Stimulated activated CD8-positive, alpha-beta memory T cell treated with anti-CD3 and anti-CD28 coated beads, Interleukin-4, amount 100 ng/mL, for 1 hour (primary cell): Measurements from ENCODE around the gene DQX1.
"Not testable (repeated sequence)": the region's sequence is repeated elsewhere in the genome, so short reads cannot be mapped to it uniquely, and the experiment has no call there.

Experiments
- DNase-seq, 2 donors: peaks; one replicate each; pipeline ENCODE4 v3.0.0-alpha.2; 2020; ENCODE audit warnings: low read depth in 2 of 2, low spot score in 1 of 2

The DQX1 gene

GRCh38 chr2:74497777-74498499 is 28.1 kb downstream of the DQX1 start:
- no peak for DNase-seq

DNA sequence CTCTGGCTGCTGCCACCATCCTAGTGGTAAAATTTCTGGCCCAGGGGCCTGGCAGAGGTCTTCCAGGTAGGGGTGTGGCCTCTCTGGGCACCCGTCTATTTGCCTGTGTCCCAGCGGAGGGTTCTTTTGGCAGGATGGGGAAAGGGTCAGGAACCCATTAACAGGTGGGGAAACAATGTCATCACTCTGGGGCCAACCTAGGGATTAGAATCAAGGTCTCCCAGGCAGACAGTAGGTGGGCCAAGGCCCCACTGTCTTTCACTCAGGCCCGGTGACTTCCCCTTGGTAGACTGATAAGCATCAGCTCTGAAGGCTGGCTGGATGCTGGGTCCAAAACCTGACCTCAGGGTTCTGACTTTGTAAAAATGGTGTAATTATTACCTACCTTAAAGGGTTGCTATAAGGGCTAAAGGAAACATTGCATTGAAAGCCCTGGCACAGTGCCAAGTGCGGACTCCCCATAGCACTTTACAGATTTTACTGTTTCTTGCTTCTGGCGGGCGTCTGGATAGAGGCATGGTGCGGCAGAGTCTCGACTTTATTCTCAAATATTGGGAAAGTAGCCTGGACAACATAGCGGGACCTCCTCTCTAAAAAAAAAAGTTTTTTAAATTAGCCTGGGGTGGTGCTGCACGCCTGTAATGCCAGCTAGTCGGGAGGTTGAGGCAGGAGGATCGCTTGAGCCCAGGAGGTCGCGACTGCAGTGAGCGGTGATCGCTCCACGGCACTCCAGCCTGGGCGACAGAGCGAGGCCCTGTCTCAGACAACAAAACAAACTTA is 28.8 kb downstream of the DQX1 start:
- DNase-seq = no peak

DNA sequence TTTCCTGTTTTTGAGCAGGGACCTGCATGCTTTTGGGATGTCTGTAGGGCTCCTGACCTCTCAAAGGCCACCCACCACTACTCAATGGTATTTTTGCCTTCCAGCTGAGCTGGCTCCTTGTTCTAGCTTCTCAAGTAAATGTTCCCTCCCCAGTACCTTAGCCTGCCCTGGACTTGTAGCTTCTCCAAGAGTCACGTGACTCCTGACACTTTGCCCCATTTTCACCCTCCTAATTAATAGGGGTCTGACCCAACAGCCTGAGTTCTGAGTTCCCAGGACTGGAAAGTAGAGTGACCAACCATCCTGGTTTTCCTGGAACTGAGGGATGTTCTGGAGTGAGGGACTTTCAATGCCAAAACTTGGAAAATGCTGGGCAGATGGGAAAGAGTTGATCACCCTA is 30.6 kb downstream of the DQX1 start:
- no peak for DNase-seq

DNA sequence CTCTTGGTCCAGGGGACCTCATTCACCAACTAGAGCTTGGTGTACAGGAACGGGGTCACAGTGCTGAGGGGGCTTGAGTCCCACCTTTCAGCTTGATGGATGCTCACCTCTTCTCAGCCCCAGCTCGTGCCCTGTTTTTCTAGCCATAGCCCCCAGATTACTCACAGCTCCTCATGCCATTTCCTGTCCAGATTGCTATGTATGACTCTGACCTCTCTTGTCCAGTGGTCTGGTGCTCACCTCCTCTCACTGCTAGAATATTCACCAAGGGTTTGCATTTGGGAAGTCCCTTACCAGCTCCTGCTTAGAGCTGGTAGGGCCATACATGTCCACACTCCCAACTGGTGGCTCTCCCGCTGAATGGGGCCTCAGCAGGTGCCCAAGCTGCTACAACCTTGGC is 32.5 kb downstream of the DQX1 start:
- no peak for DNase-seq

DNA sequence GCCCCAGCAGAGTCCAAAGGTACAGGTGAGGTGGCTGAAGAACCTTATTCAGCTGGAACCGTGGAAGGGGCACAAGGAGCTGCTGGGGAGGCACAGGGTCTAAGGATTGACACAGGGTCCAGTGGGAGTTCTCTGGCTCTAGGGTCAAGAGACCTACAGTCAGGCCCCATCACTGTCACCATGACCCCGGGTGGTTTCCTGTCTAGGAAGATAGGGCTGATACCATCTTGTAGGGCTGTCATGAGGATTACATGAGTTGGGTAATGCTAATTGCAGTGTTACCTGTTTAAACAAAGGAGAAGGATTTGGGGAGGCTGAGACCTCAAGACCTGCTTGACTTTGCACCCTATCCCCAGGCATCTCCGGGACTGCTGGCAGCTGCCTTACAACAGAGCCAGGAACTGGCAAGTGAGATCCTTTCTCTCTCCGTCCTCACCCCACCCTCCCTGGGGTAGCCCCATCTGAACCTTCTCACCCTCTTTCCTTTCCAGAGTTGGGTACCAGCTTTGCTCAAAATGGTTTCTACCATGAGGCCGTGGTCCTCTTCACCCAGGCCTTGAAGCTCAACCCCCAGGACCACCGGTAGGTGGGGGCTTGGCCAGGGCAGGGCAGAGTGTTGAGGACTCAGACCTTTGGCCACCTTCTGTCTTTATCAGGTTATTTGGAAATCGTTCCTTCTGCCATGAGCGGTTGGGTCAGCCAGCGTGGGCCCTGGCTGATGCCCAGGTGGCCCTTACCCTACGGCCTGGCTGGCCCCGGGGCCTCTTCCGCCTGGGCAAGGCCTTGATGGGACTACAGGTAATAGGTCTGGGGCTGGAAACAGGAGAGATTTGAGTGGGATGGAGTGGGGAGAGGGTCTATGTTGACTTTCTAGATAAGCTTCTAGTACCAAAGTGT is 34.1 kb downstream of the DQX1 start:
- DNase-seq = no peak

GRCh38 chr2:74489906-74490305 is 36.1 kb downstream of the DQX1 start:
- no peak for DNase-seq

GRCh38 chr2:74488643-74489481 is 37.2 kb downstream of the DQX1 start:
- DNase-seq = no peak

- no peak for DNase-seq
Measured at GRCh38 chr2:74486141-74486540, 39.9 kb downstream of the DQX1 start.

GRCh38 chr2:74483675-74484164 is 42.3 kb downstream of the DQX1 start:
- DNase-seq = not testable (repeated sequence)

DNA sequence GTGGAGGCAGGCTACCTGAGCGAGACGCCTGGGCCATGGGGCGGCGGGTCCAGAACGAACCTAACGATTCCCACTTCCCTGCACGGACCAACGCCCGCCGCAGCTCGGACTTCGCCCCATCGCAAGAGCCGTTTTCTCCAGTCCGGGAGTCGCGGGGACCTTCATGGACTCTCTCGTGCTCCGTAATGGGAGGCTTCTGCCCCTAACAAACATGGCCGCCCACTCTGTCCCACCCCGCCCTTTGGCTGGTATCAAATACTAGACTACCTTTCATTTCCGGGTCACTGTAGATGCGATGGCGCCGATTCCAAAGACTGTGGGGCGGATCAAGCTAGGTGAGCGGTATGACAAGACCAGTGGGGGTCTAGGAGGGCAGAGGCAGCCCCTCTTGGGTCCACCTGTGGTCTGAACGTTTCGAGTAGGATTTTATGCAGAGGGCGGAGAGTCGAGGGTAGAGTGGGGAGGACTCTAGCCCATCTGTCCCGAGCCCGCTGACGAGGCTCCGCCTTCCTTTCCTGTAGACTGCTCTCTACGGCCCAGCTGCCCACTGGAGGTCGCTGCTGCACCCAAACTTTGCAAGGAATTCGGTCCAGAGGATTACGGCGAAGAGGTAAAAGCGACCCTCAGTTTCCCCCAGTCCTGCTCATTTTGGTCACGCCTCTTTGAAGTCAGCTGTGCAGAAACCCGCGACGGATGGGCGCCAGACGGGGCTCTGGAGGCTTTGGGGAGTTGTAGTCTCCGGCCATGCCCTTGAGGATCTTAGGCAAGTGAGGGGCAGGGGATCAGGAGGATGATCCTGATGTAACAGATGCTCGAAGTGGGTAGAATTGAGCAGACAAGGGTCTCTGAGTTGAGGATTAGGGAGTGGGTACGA is 43.0 kb downstream of the DQX1 start, which contains the start of the genes CCDC142 and TTC31:
CCDC142 (minus strand) TSS at position 198 of the 874 bp plus-strand sequence; CDS start at position 37, 161 bp downstream.
TTC31 (plus strand) TSS at position 281 of the 874 bp plus-strand sequence; CDS start at position 296, 15 bp downstream.
- DNase-seq = peak; percentile 82 to 86

- no peak for DNase-seq
Measured at GRCh38 chr2:74481961-74482800, 43.9 kb downstream of the DQX1 start.

- DNase-seq = no peak
Measured at GRCh38 chr2:74481431-74481830, 44.6 kb downstream of the DQX1 start.

DNA sequence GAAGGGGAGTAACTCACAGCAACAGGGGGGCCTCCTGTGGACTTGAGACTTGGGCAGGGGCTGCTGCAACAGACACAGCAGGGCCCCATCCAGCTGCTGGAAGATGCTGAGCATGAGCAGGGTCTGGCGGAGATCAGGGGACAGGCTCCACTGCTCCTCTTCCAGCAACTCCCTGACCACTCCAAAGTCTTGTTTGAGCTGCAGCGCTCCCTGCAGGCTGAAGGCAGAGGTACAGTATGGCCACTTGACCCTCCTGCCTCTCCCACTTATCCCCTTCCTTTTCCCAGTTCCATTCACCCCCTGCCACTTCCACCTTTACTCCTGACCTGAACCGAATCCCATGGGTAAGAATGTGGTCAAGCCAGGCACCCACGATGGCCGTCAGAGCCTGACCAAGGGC is 51.1 kb downstream of the DQX1 start:
- DNase-seq = no peak

DNA sequence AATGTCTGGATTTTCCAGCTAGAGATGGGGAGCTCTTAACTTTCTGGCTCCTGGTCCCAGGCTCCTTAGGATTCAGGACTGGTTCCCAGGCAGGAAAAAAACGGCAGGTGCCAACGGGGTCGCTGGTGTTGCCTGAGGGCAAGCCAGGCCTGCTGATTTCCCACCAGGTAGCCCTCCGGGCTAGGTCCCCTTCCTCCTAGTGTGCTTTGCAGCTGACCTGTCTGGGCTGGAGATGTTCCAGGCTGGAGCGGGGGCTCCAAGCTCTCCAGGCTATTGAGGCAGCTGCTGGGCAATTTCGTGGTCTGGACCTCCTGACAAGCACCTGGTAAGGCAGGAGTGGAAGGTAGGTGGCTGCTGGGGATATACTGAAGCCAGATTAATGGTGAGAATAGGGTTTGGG is 51.5 kb downstream of the DQX1 start:
- DNase-seq = no peak

GRCh38 chr2:74472945-74473258 is 53.1 kb downstream of the DQX1 start:
- DNase-seq = no peak

DNA sequence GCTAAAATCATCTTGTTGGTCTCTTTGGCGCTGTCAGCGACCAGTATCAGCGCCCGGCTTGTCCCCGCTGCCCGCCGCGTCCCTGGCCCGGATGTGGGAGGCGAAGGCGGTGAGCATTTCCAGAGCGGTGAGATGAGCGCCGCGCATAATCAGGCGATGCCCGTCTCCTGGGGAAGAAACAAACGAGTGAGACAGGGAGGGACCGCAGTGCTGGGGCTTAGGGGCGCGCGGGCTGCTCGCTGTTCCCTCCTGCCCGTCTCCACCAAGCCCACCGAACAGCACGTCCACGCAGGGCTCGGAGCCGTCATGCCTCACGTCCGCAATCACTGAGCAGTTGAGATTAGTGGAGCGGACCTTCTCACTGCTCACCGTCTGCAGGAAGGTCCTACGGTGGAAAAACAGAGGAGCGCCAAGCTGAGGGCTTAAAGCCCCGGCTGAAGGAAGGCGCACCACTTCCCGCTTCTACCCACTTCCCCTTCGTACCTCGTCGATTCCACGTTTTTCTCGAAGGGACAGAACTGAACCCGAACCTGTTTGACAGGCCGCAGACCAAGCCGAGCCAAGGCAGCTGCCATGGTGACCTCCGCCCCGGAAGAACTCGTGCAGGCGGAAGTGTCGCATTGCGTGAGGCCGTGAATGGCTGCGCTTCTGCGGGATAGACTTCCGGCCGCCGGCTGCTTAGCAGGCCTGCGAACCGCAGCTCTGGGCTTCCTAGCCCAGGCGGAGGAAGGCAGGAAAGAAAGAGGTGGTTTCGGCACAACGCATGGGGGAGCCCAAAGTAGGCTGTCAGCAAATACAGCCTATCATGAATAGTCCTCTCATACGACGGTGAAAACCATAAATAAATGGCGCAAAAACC is 53.7 kb downstream of the DQX1 start, which contains the start of gene MRPL53:
MRPL53 (minus strand) TSS at position 595 of the 859 bp plus-strand sequence; CDS start at position 575, 20 bp downstream.
- DNase-seq = peak; percentile 92 to 93

DNA sequence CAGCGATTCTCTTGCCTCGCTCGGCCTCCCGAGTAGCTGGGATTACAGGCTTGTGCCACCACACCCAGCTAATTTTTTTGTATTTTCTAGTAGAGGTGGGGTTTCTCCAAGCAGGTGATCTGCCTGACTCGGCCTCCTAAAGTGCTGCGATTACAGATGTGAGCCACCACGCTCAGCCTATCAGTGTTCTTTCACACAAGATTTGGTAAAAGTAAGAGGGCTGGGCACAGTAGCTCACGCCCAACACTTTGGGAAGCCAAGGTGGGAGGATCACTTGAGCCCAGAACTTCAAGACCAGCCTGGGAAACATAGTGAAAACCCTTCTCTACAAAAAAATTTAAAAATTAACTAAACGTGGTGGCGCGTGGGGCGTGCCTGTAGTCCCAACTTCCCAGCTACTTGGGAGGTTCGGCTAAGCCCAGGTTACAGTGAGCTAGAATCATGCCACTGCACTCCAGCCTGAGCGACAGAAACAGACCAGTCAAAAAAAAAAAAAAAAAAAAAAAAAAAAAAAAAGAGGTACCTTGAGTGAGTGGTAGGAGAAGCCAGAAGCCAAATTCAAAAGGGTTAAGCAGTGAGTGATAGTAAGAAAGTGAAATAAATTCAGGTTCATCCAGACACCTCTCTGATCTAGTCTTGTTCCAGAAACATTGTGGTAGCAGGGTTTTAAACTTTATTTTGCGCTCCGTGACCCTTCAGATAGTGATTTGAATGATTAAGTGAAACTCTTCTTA is 54.5 kb downstream of the DQX1 start:
- DNase-seq = no peak
